ENCODE data around the gene GRWD1. TPM values are rescaled to one million over a fixed set of nuclear protein-coding genes. Genes with fewer than 3 reads are reported as not detected.

The GRWD1 gene
- total and polyA plus RNA-seq, 2 of the 13 experiments (the other 11 are each of a cell fraction or from before 2014, with no cell fraction given), result 10.8 to 46.6 TPM

DNA sequence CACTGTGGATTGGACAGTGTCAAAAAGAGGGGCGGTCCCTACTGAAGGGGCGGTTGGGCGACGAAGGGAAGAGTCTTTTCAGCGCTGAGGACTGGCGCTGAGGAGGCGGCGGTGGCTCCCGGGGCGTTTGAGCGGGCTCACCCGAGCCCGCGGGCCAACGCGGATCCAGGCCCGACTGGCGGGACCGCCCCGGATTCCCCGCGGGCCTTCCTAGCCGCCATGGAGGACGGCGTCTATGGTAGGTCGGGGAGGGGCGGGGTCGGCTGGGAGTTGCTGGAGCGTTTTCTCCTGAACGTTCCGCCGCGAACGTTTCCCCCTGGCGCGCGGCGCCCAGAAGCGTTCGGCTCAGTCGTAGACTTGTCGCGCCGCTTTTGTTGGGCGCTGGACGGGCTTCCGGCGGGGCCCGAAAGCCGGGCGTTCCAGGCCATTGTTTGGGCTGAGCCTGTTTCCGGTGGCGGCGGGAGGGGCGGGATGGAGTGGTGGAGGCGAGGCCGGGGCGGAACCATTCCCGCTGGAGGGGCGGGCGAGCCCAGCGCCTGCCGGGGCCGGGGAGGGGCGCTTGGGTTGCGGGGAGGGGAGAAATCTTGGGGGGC lies 23.6 kb downstream of the GRWD1 start, which contains the start of gene CYTH2 (continued):
- TF ChIP-seq UBTF (CRISPR knock-in tag; IDR thresholded peaks at IDR 0.05) (peak; percentile 85), CHCHD3 (CRISPR knock-in tag; IDR thresholded peaks at IDR 0.05) (no peak), ZNF670 (CRISPR knock-in tag; IDR thresholded peaks at IDR 0.05; ENCODE audit: borderline replicate concordance) (no peak), HNRNPLL (IDR thresholded peaks at IDR 0.05; ENCODE audit: low read depth, low read length, poor library complexity, severe bottlenecking) (peak; percentile 70), MAZ (IDR thresholded peaks at IDR 0.05; ENCODE audit: borderline replicate concordance, low read depth, low read length) (0 out of 2 replicates have a peak, but pooled peaks have one; percentile 36), MAZ (CRISPR knock-in tag; IDR thresholded peaks at IDR 0.05; ENCODE audit: low read depth) (no peak; the same call in 1 of the 2 replicates), RFXANK (CRISPR knock-in tag; IDR thresholded peaks at IDR 0.05) (no peak), NCOA2 (CRISPR knock-in tag; IDR thresholded peaks at IDR 0.05) (0 out of 2 replicates have a peak, but pooled peaks have one; percentile 3), ZFP91 (CRISPR knock-in tag; IDR thresholded peaks at IDR 0.05; ENCODE audit: borderline replicate concordance) (peak; percentile 78; the same call in 1 of the 2 replicates), ZNF792 (CRISPR knock-in tag; IDR thresholded peaks at IDR 0.05) (peak; percentile 54; the same call in 1 of the 2 replicates), RFX5 (IDR thresholded peaks at IDR 0.05; ENCODE audit: low read depth, low read length) (no peak), ETV5 (CRISPR knock-in tag; IDR thresholded peaks at IDR 0.05; ENCODE audit: borderline replicate concordance) (peak; percentile 71), ESRRA (CRISPR knock-in tag; IDR thresholded peaks at IDR 0.05; ENCODE audit: low read depth) (no peak; the same call in 1 of the 2 replicates), SOX6 (IDR thresholded peaks at IDR 0.05) (no peak), SOX6 (CRISPR knock-in tag; IDR thresholded peaks at IDR 0.05) (peak; percentile 92), GTF3A (CRISPR knock-in tag; conservative IDR thresholded peaks at IDR 0.05) (no peak)
- TF ChIP-seq, protein P1, sequence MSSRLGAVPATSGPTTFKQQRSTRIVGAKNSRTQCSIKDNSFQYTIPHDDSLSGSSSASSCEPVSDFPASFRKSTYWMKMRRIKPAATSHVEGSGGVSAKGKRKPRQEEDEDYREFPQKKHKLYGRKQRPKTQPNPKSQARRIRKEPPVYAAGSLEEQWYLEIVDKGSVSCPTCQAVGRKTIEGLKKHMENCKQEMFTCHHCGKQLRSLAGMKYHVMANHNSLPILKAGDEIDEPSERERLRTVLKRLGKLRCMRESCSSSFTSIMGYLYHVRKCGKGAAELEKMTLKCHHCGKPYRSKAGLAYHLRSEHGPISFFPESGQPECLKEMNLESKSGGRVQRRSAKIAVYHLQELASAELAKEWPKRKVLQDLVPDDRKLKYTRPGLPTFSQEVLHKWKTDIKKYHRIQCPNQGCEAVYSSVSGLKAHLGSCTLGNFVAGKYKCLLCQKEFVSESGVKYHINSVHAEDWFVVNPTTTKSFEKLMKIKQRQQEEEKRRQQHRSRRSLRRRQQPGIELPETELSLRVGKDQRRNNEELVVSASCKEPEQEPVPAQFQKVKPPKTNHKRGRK (CRISPR knock-in tag; IDR thresholded peaks at IDR 0.05), result no peak
- TF ChIP-seq, protein P2, sequence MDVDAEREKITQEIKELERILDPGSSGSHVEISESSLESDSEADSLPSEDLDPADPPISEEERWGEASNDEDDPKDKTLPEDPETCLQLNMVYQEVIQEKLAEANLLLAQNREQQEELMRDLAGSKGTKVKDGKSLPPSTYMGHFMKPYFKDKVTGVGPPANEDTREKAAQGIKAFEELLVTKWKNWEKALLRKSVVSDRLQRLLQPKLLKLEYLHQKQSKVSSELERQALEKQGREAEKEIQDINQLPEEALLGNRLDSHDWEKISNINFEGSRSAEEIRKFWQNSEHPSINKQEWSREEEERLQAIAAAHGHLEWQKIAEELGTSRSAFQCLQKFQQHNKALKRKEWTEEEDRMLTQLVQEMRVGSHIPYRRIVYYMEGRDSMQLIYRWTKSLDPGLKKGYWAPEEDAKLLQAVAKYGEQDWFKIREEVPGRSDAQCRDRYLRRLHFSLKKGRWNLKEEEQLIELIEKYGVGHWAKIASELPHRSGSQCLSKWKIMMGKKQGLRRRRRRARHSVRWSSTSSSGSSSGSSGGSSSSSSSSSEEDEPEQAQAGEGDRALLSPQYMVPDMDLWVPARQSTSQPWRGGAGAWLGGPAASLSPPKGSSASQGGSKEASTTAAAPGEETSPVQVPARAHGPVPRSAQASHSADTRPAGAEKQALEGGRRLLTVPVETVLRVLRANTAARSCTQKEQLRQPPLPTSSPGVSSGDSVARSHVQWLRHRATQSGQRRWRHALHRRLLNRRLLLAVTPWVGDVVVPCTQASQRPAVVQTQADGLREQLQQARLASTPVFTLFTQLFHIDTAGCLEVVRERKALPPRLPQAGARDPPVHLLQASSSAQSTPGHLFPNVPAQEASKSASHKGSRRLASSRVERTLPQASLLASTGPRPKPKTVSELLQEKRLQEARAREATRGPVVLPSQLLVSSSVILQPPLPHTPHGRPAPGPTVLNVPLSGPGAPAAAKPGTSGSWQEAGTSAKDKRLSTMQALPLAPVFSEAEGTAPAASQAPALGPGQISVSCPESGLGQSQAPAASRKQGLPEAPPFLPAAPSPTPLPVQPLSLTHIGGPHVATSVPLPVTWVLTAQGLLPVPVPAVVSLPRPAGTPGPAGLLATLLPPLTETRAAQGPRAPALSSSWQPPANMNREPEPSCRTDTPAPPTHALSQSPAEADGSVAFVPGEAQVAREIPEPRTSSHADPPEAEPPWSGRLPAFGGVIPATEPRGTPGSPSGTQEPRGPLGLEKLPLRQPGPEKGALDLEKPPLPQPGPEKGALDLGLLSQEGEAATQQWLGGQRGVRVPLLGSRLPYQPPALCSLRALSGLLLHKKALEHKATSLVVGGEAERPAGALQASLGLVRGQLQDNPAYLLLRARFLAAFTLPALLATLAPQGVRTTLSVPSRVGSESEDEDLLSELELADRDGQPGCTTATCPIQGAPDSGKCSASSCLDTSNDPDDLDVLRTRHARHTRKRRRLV (CRISPR knock-in tag; IDR thresholded peaks at IDR 0.05), result 0 out of 2 replicates have a peak, but pooled peaks have one; percentile 41

Data from HepG2 (cell line).